ENCODE results near the gene MAPKAP1.

DNA sequence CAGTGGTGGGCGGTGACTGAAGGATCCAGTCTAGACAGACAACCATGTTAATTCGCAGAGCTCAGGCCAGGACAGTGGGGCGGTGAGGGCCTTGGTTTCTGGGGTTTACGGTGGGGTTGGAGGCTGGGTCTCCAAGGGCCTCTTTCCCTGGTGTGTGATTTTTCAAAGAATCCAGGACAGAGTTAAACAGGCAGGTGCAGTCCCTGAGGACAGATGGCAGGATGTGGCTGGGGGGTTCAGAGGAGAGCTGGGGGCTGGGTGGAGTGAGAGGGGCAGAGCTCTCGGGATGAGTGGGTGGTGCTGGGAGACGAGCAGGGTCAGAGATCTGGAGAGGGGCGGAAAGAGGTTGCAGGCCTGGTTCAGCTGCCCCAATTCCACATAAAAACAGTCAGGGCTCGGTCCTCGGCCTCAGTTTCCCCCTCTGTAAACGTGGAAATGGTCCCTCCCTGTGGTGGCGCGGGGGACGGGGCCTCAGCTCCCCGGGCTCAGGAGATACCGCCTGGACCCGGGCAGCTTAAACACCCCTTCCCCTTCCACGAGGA lies 299.5 kb downstream of the MAPKAP1 start:
- no peak for TF ChIP-seq EZH2phosphoT487 (IDR thresholded peaks at IDR 0.05; ENCODE audit: borderline replicate concordance, low read depth, low read length)
- TF ChIP-seq, protein P1, sequence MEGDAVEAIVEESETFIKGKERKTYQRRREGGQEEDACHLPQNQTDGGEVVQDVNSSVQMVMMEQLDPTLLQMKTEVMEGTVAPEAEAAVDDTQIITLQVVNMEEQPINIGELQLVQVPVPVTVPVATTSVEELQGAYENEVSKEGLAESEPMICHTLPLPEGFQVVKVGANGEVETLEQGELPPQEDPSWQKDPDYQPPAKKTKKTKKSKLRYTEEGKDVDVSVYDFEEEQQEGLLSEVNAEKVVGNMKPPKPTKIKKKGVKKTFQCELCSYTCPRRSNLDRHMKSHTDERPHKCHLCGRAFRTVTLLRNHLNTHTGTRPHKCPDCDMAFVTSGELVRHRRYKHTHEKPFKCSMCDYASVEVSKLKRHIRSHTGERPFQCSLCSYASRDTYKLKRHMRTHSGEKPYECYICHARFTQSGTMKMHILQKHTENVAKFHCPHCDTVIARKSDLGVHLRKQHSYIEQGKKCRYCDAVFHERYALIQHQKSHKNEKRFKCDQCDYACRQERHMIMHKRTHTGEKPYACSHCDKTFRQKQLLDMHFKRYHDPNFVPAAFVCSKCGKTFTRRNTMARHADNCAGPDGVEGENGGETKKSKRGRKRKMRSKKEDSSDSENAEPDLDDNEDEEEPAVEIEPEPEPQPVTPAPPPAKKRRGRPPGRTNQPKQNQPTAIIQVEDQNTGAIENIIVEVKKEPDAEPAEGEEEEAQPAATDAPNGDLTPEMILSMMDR (conservative IDR thresholded peaks at IDR 0.05; ENCODE audit: low read length): no peak
